K562 (cell line): Measurements from ENCODE around the gene POLN. TPM values are rescaled to one million over a fixed set of nuclear protein-coding genes. Genes with fewer than 3 reads are reported as not detected.

Source experiments
- ATAC-seq: fragments of 200-7000 bp; cut with Tn5 transposase; 3 replicates; pipeline ENCODE4 v1.9.1; 2020; ENCODE audit warnings: moderate library complexity
- BruUV-seq: library from RNA; stranded (reverse); fragments of 400-500 nt; replicated peaks from 2 replicates; lab custom pipeline; 2021; lab: Mats Ljungman, UMichigan
- CTCF ChIA-PET: fragments of 300-600 bp; formaldehyde crosslinking; extraction: SDS; loops from one replicate; lab custom pipeline; 2021; ENCODE audit warnings: low intra/inter-chr PET ratio; lab: Yijun Ruan, JAX
- POLR2A ChIA-PET: fragments of 300-600, 350-650 bp; sonication (Branson Sonifier 250); formaldehyde crosslinking; extraction: SDS; loops from one replicate; lab custom pipeline; 2021; ENCODE audit warnings: antibody characterized with exemption, inconsistent platforms; lab: Yijun Ruan, JAX
- DNase-seq, 4 experiments: peaks; one replicate each; pipeline versions ENCODE4 v3.0.0 to v3.0.0-alpha.2; 2011 to 2018; ENCODE audit warnings: low spot score in 3 of 4, mixed read lengths in 3 of 4; ENCODE audit errors: extremely low read depth in 1 of 4
- FAIRE-seq: peaks from 2 replicates; lab custom pipeline; 2011; peaks lifted over from hg19 to GRCh38; lab: Jason Lieb, UNC
- H2AFZ ChIP-seq: 2 replicates; pipeline ENCODE4 v1.6.0; 2011; ENCODE audit warnings: low read depth, low read length, control low read depth, inconsistent platforms
- H3K27ac ChIP-seq: fragments of 200-600 bp; 3 replicates; pipeline ENCODE4 v1.8.0; 2011; ENCODE audit warnings: low read depth, mild to moderate bottlenecking, control low read depth, inconsistent platforms, low read length, moderate library complexity, mixed read lengths; ENCODE audit errors: extremely low read depth
- H3K27me3 ChIP-seq, 2 experiments: fragments of 300-600 bp in 1 of 2; 2 replicates in 1 of 2; 3 replicates in 1 of 2; pipeline versions ENCODE4 v1.6.0 to v1.8.0; 2011; ENCODE audit warnings: inconsistent platforms in 2 of 2, low read length in 2 of 2, mild to moderate bottlenecking in 1 of 2, mixed read lengths in 1 of 2, moderate library complexity in 1 of 2; ENCODE audit not compliant: control insufficient read depth in 2 of 2, insufficient read depth in 2 of 2
- H3K36me3 ChIP-seq: fragments of 300-600 bp; 3 replicates; pipeline ENCODE4 v1.8.0; 2011; ENCODE audit warnings: mild to moderate bottlenecking, low read length, inconsistent platforms; ENCODE audit not compliant: control insufficient read depth, insufficient read depth
- H3K4me1 ChIP-seq, 2 experiments: fragments of 200-600 bp in 1 of 2; replicated peaks in 1 of 2; 2 replicates in 1 of 2; 3 replicates in 1 of 2; pipeline versions ENCODE4 v1.5.1 to v1.8.0; 2011; ENCODE audit warnings: inconsistent platforms in 2 of 2, low read length in 2 of 2, mild to moderate bottlenecking in 1 of 2, mixed read lengths in 1 of 2, moderate library complexity in 1 of 2; ENCODE audit not compliant: control insufficient read depth in 2 of 2, insufficient read depth in 2 of 2
- H3K4me2 ChIP-seq: 2 replicates; pipeline ENCODE4 v1.6.1; 2011; ENCODE audit warnings: low read length, control low read depth, inconsistent platforms, mixed read lengths; ENCODE audit not compliant: insufficient read depth
- H3K4me3 ChIP-seq: fragments of 200-600 bp; sonication (generic), shearing (Covaris generic); 2 replicates; pipeline ENCODE4 v1.5.1; 2016; ENCODE audit warnings: control low read depth, inconsistent platforms
- H3K79me2 ChIP-seq: fragments of 200-600 bp; 3 replicates; pipeline ENCODE4 v1.8.0; 2011; ENCODE audit warnings: low read length, inconsistent platforms; ENCODE audit not compliant: control insufficient read depth, insufficient read depth
- H3K9ac ChIP-seq, 2 experiments: 2 replicates each; pipeline versions ENCODE4 v1.6.0 to v1.6.1; 2011; ENCODE audit warnings: low read depth in 2 of 2, low read length in 2 of 2, control low read depth in 1 of 2, inconsistent platforms in 1 of 2, mild to moderate bottlenecking in 1 of 2, mixed read lengths in 1 of 2; ENCODE audit not compliant: insufficient read depth in 1 of 2
- H3K9me1 ChIP-seq: one replicate; pipeline ENCODE4 v1.6.0; 2011; ENCODE audit warnings: inconsistent platforms, mild to moderate bottlenecking, low read length, moderate library complexity; ENCODE audit not compliant: control insufficient read depth, insufficient read depth
- H3K9me3 ChIP-seq: replicated peaks from 2 replicates; pipeline ENCODE4 v1.5.1; 2011; ENCODE audit warnings: low read depth, low read length, inconsistent platforms; ENCODE audit not compliant: control insufficient read depth, insufficient read depth
- H4K20me1 ChIP-seq: replicated peaks from 2 replicates; pipeline ENCODE4 v1.6.1; 2011; ENCODE audit warnings: low read length, inconsistent platforms, mixed read lengths; ENCODE audit not compliant: control insufficient read depth, insufficient read depth
- ETV6 ChIP-seq, 3 experiments: fragments of 150-350 bp in 1 of 3; sonication (generic) in 1 of 3; formaldehyde crosslinking in 1 of 3; IDR thresholded peaks; 2 replicates each; pipeline versions ENCODE4 v1.6.1 to v1.8.0; 2014 to 2022; ENCODE audit warnings: borderline replicate concordance in 2 of 3, low read depth in 2 of 3, antibody characterized with exemption in 1 of 3, low read length in 1 of 3, mild to moderate bottlenecking in 1 of 3, missing genetic modification reagents in 1 of 3
- MYBL2 ChIP-seq, 2 experiments: fragments of 450-650 bp in 1 of 2; sonication (generic) in 1 of 2; formaldehyde crosslinking in 1 of 2; IDR thresholded peaks; 2 replicates each; pipeline versions ENCODE4 v1.6.1 to v1.8.1; 2017 to 2022; ENCODE audit warnings: borderline replicate concordance in 1 of 2, inconsistent platforms in 1 of 2, low read depth in 1 of 2, mild to moderate bottlenecking in 1 of 2, missing genetic modification reagents in 1 of 2, moderate library complexity in 1 of 2
- POLR2G ChIP-seq: fragments of 200-400 bp; formaldehyde crosslinking; IDR thresholded peaks from 2 replicates; pipeline ENCODE4 v1.6.1; 2017; ENCODE audit warnings: low read depth, mild to moderate bottlenecking, antibody characterized with exemption, low read length, moderate library complexity
- RBM22 ChIP-seq: fragments of 200-400 bp; formaldehyde crosslinking; IDR thresholded peaks from 2 replicates; pipeline ENCODE4 v1.6.1; 2018; ENCODE audit warnings: low read length, low read depth; ENCODE audit not compliant: poor library complexity, severe bottlenecking
- SMAD1 ChIP-seq: fragments of 150-350 bp; IDR thresholded peaks from 2 replicates; pipeline ENCODE4 v1.6.1; 2014; ENCODE audit warnings: low read length, low read depth; ENCODE audit not compliant: partially characterized antibody
- ZNF134 ChIP-seq: fragments of 250-450 bp; sonication (Bioruptor Pico); conservative IDR thresholded peaks from 2 replicates; pipeline ENCODE4 v1.4.0; 2020
- ZNF217 ChIP-seq: sonication (generic); formaldehyde crosslinking; IDR thresholded peaks from 2 replicates; pipeline ENCODE4 v1.8.0; 2022; ENCODE audit warnings: mild to moderate bottlenecking, missing genetic modification reagents
- ZNF740 ChIP-seq, 3 experiments: fragments of 200-800 bp in 1 of 3; sonication (Bioruptor generic) in 1 of 3; sonication (generic) in 1 of 3; formaldehyde crosslinking in 1 of 3; IDR thresholded peaks; 2 replicates each; pipeline versions ENCODE4 v1.6.1 to v1.8.0; 2016 to 2022; ENCODE audit warnings: mild to moderate bottlenecking in 2 of 3, missing compliant biosample characterization in 2 of 3, missing genetic modification characterization in 2 of 3, missing genetic modification reagents in 1 of 3
- WGBS: fragments of 100-300 bp; shearing (Covaris generic); methylation state at CpG from one replicate; pipeline ENCODE4 v1.1.6; 2016; ENCODE audit warnings: low coverage, mixed read lengths; ENCODE audit not compliant: insufficient coverage; ENCODE audit errors: missing lambda C conversion rate; 5-methylcytosine and 5-hydroxymethylcytosine counted together
- in situ Hi-C: fragments of 300-500 bp; cut with MboI; formaldehyde crosslinking; loops from 4 replicates; pipeline ENCODE4 v1.15.0; 2018; ENCODE audit warnings: inconsistent platforms, mixed read lengths
- intact Hi-C: fragments of 100-400 bp; cut with micrococcal nuclease; formaldehyde crosslinking; loops from 2 replicates; pipeline ENCODE4 v1.14.2; 2022
- polyA plus RNA-seq, 8 experiments: library from polyadenylated mRNA; depleted of rRNA in 4 of 8; stranded (reverse) in 5 of 8; unstranded in 3 of 8; fragments of >200 nt; fragmentation: Nextera tagmentation in 2 of 8; fragmentation: Illumina TruSeq in 1 of 8; extraction: Ambion mirVana in 2 of 8; extraction: Trizol in 1 of 8; gene quantifications; 2 replicates each; pipeline versions ENCODE4 v1.2.1 to v1.2.3, GENCODE V29; 2011 to 2014; ENCODE audit warnings: inconsistent platforms in 1 of 8, missing spikeins in 1 of 8
- total RNA-seq, 7 experiments: library from RNA; depleted of rRNA in 6 of 7; stranded (reverse); fragments of >200 nt in 6 of 7; fragmentation: Illumina TruSeq in 2 of 7; extraction: Trizol in 2 of 7; gene quantifications; 2 replicates each; pipeline versions ENCODE4 v1.2.1 to v1.2.3, GENCODE V29; 2011 to 2021; ENCODE audit warnings: low replicate concordance in 1 of 7

Gene POLN
- total and polyA plus RNA-seq, 9 of the 15 experiments (the other 6 are each of a cell fraction or from before 2014, with no cell fraction given) = 0.08 to 0.91 (median 0.32) TPM

DNA sequence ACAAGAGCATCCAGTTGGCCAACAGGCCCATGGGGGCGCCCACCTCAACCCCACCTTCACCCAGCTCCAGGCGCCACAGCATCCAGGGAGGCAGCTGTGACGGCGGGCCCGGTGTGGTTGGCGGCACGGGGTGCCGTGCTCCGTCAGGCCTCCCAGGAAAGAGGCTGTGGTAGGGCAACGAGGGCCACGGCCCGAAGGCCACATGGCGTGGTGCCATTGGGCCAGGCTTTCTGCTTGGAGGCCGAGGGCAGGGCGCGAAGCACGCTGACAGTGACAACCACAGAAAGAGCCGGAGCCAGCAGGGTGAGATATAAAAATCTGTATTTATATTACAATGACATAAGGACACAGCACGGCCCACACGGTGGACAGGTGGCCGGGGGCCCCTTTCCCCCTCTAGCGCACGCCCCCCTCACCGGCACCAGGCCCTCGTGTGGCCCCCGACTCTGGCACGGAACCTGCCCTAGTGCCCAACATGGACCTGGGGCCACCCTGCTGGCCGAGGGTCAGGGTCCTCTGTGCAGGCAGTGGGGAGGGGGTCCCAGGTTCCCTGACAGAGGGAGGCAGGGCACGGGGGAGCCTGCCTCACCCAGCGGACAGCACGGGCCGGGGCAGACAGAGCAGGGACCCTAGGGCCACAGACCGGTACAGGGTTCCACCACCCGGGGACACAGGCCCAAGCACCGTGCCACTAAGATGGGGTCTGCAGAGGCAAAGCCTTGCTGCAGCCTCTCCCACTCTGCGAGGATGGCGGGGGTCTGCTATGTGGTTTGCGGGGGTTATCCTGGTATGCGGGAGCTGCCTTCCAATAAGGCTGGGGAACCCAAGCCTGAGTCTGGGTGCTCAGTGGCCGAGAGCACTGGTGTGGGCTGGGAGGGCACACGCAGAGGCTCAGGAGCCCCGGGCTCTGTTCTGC lies 5.5 kb upstream of the POLN start:
- Histone ChIP-seq H3K79me2 (no peaks in the 10 kb centered on the region), H3K4me3 (no peak overlapping the region), H3K9me1 (no peaks in the 10 kb centered on the region), H3K4me1 (peaks cover 5 to 76% of the 10 kb centered on the region in 2 experiments; a peak in 4 of 5 replicates), H3K9me3 (no peaks in the 10 kb centered on the region), H2AFZ (no peak overlapping the region), H3K36me3 (no peaks in the 10 kb centered on the region), H3K4me2 (no peak overlapping the region), H4K20me1 (no peaks in the 10 kb centered on the region; the same call in 1 of the 2 replicates), H3K9ac (no peak overlapping the region), H3K27ac (no peak overlapping the region), H3K27me3 (no peaks in the 10 kb centered on the region)
- ATAC-seq = no peak
- FAIRE-seq = no peak
- in situ Hi-C loops (no loop called here), intact Hi-C loops (loop anchor here (10.0 kb wide), 1 partner anchor 167 kb away; the partner anchor contains the start of genes CFAP99 and ZFYVE28)
- no peak for DNase-seq
- 80% methylated on average over 28 of the region's 42 CpGs for WGBS
- POLR2A ChIA-PET = interaction anchor here (0.5 to 1.3 kb wide), 5 partner anchors 11 to 53 kb away, joined by 3 to 10 read pairs (median 3); partner anchors contain the start of gene MXD4
- BruUV-seq = no TSS peak
- CTCF ChIA-PET = no interaction called here
- TF ChIP-seq POLR2G (peak; percentile 8), ZNF217 (CRISPR knock-in tag) (no peak), ETV6 (IDR thresholded peaks at IDR 0.05; ENCODE audit: borderline replicate concordance in 1 of 2, low read depth in 2 of 2, low read length in 1 of 2) (no peak), ETV6 (CRISPR knock-in tag; IDR thresholded peaks at IDR 0.05; ENCODE audit: borderline replicate concordance) (no peak), ZNF740 (CRISPR knock-in tag; IDR thresholded peaks at IDR 0.05) (no peak), ZNF740 (tag; IDR thresholded peaks at IDR 0.05) (no peak), RBM22 (peak; percentile 28), MYBL2 (IDR thresholded peaks at IDR 0.05; ENCODE audit: low read depth) (no peak), MYBL2 (CRISPR knock-in tag; IDR thresholded peaks at IDR 0.05; ENCODE audit: borderline replicate concordance) (no peak), ZNF134 (CRISPR knock-in tag) (no peak), SMAD1 (no peak)
